Mucosa of descending colon (tissue), 3 donors: Measurements from ENCODE around the gene SHROOM1. TPM values are rescaled to one million over a fixed set of nuclear protein-coding genes. Genes with fewer than 3 reads are reported as not detected.
"Not testable (repeated sequence)": the region's sequence is repeated elsewhere in the genome, so short reads cannot be mapped to it uniquely, and the experiment has no call there.

Experiments used
- ATAC-seq: fragments of 200-7000 bp; cut with Tn5 transposase; one replicate; pipeline ENCODE4 v1.9.1; 2020; ENCODE audit warnings: mild to moderate bottlenecking, moderate library complexity
- DNase-seq, 3 donors: peaks; one replicate each; pipeline ENCODE4 v3.0.0-alpha.2; 2020
- H3K36me3 ChIP-seq: fragments of 200-600 bp; one replicate; pipeline ENCODE4 v1.8.0; 2021; ENCODE audit warnings: low read depth, mild to moderate bottlenecking
- H3K4me1 ChIP-seq: fragments of 200-600 bp; one replicate; pipeline ENCODE4 v1.8.0; 2021; ENCODE audit warnings: low read depth, mild to moderate bottlenecking
- H3K4me3 ChIP-seq: fragments of 200-600 bp; one replicate; pipeline ENCODE4 v1.8.0; 2021; ENCODE audit warnings: mild to moderate bottlenecking
- H3K9me3 ChIP-seq: fragments of 200-600 bp; one replicate; pipeline ENCODE4 v1.8.0; 2021; ENCODE audit warnings: mild to moderate bottlenecking
- intact Hi-C, 2 donors: fragments of 100-400 bp; cut with DNase I in 1 of 2; cut with micrococcal nuclease in 1 of 2; formaldehyde crosslinking; loops; one replicate each; pipeline versions ENCODE4 v1.11.0 to v1.11.1; 2022; cut with DNase I, micrococcal nuclease
- total RNA-seq, 3 donors: library from RNA; stranded (reverse); fragmentation: NEBNext Ultra II Directional in 2 of 3; extraction: Animal tissue kit (Norgen Biotek cat#: 25700) in 2 of 3; gene quantifications; one replicate each; pipeline versions ENCODE4 v1.2.1 to v1.2.4, GENCODE V29; 2021 to 2023
- TF ChIP-seq, protein P1 (sequence below): fragments of 200-600 bp; IDR thresholded peaks from one replicate; pipeline ENCODE4 v1.8.0; 2022; ENCODE audit warnings: antibody characterized with exemption, mild to moderate bottlenecking
- donor health status: DM: no; HTN: no; CAD: no; lungs with moderate emphysema.
- donor health status: DM: no; HTN: no; CAD: no.
- donor health status: DM: no; HTN: yes; CAD: no.

The SHROOM1 gene
- total RNA-seq, 3 donors from 2014 or later = 37.3 to 93.5 (median 63.0) TPM

DNA sequence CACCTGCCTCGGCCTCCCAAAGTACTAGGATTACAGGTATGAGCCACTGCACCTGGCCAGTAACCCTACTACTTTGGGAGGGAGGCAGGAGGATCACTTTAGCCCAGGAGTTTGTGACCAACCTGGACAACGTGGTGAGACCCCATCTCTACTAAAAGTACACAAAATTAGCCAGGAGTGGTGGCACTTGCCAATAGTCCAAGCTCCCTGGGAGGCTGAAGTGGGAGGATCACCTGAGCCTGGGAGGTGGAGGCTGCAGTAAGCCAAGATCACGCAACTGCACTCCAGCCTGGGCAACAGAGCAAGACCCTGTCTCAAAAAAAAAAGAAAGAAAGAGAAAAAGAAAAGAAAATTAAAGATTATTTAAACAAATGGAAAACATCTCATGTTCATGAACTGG, 25.6 kb upstream of the SHROOM1 start:
- TF ChIP-seq, protein P1, sequence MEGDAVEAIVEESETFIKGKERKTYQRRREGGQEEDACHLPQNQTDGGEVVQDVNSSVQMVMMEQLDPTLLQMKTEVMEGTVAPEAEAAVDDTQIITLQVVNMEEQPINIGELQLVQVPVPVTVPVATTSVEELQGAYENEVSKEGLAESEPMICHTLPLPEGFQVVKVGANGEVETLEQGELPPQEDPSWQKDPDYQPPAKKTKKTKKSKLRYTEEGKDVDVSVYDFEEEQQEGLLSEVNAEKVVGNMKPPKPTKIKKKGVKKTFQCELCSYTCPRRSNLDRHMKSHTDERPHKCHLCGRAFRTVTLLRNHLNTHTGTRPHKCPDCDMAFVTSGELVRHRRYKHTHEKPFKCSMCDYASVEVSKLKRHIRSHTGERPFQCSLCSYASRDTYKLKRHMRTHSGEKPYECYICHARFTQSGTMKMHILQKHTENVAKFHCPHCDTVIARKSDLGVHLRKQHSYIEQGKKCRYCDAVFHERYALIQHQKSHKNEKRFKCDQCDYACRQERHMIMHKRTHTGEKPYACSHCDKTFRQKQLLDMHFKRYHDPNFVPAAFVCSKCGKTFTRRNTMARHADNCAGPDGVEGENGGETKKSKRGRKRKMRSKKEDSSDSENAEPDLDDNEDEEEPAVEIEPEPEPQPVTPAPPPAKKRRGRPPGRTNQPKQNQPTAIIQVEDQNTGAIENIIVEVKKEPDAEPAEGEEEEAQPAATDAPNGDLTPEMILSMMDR = no peak
- DNase-seq (no peak), ATAC-seq (no peak)
- Histone ChIP-seq H3K36me3 (no peaks in the 10 kb centered on the region), H3K4me3 (no peak overlapping the region), H3K9me3 (no peaks in the 10 kb centered on the region), H3K4me1 (no peaks in the 10 kb centered on the region)
- intact Hi-C loops = no loop called here

DNA sequence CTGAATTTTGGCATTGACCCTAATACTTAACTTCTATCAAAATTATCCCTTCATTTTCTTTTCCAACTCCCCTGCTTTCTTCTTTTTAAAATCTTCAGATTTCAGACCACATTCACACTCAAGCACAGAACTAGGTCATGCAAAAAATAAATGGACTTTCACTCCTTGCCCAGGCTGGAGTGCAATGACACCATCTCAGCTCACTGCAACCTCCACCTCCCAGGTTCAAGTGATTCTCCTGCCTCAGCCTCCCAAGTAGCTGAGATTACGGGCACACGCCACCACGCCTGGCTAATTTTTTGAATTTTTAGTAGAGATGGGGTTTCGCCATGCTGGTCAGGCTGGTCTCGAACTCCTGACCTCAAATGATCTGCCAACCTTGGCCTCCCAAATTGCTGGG, 24.5 kb upstream of the SHROOM1 start:
- H3K9me3 ChIP-seq, H3K36me3 ChIP-seq, DNase-seq, H3K4me3 ChIP-seq, H3K4me1 ChIP-seq, intact Hi-C loops, ATAC-seq: not testable (repeated sequence)

DNA sequence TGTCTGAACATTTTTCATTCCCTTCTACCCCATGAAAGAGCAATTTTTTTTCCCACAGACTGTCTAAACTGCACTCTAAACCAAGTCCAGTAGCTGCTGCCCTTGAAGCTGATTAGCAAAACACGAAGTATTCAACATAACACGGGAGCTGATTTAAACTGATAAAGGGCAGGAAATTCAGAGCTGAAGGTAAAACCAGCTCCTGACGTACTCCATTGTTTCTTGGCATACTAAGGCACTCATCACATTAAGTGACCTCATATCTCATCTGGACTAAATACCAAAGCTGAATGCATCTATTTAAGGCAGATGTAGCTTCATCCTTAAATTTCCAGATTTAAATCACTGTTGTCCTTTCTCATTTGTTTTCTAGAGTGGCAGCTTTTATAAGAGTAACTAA, 23.9 kb upstream of the SHROOM1 start:
- ATAC-seq (no peak), DNase-seq (no peak)
- Histone ChIP-seq H3K36me3 (no peaks in the 10 kb centered on the region), H3K9me3 (no peaks in the 10 kb centered on the region), H3K4me1 (no peaks in the 10 kb centered on the region), H3K4me3 (no peak overlapping the region)
- TF ChIP-seq, protein P1 = no peak
- intact Hi-C loops = no loop called here

DNA sequence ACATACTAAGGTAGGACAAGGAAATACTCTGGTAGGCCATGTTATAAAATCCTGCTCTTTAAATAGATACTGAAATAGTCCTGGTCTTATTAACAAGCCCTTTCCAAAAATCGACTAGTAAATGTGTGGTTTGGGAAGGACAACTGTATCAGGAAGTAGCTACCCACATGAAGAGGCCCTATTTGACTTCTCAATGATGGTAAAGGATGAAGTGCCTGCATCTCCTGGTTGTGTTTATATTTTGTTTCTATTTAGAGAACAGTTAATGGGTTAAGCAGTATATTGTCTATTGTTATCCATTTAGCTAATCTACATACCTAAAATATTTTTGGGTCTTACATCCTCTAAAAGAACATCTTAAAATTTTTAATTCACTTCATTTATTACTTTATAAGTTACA, 23.3 kb upstream of the SHROOM1 start:
- Histone ChIP-seq H3K4me1 (no peaks in the 10 kb centered on the region), H3K4me3 (no peak overlapping the region), H3K9me3 (no peaks in the 10 kb centered on the region), H3K36me3 (no peaks in the 10 kb centered on the region)
- TF ChIP-seq, protein P1 = no peak
- ATAC-seq (no peak), DNase-seq (no peak)
- intact Hi-C loops = no loop called here

DNA sequence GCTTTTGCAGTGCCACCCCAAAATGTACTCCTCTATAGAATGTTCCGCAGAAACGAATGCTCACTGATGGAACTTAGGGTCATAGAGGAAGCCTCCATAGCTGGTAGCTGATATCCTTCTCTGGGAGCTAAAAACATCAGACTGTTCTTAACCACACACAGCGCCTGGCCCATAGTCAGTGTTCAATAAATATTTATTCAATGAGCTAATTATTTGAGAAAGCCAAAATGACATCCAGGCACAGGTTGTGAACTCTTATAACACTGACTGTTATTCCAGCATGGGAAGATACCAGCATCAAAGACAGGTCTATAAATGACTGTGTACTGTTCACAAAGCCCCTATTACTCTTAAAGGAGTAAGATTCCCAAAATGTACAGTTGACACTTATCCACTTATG, 22.9 kb upstream of the SHROOM1 start:
- TF ChIP-seq, protein P1 = no peak
- ATAC-seq = no peak

DNA sequence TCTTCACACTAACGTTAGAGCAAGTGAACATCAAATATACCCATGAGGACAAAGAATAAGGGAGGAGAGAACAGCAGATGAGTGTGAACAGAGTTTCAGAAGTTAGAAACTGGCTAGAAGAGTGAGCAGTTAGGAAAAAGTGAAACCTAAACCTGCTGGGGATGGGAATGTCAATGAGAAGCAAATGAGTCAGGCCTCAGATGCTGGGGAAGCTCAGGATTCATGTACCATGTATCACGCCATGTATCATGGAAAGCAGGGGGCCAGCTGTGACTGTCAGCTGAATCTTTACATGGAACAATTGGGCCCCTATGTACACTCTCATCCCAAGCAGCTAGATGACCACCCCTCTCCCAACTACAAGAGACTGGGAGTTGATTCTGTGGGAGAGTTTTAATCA, 19.6 kb upstream of the SHROOM1 start:
- DNase-seq (no peak), ATAC-seq (no peak)
- H3K36me3 ChIP-seq = no peaks in the 10 kb centered on the region

More for the DNA sequence above, 22.9 kb upstream of the SHROOM1 start:
- intact Hi-C loops = no loop called here
- no peaks in the 10 kb centered on the region for H3K4me1 ChIP-seq
- H3K9me3 ChIP-seq = no peaks in the 10 kb centered on the region
- no peaks in the 10 kb centered on the region for H3K36me3 ChIP-seq
- H3K4me3 ChIP-seq = no peak overlapping the region
- DNase-seq = no peak

More for the DNA sequence above, 19.6 kb upstream of the SHROOM1 start:
- Histone ChIP-seq H3K4me1 (no peaks in the 10 kb centered on the region), H3K9me3 (no peaks in the 10 kb centered on the region), H3K4me3 (no peak overlapping the region)
- TF ChIP-seq, protein P1 = no peak
- intact Hi-C loops = no loop called here
